Measurements from ENCODE around the gene IL1RN.

Gene IL1RN

GRCh38 chr2:113118263-113118657 is 9.1 kb upstream of the IL1RN start:
- DNase-seq (ENCODE audit: low spot score): no peak
- TF ChIP-seq, protein P1, sequence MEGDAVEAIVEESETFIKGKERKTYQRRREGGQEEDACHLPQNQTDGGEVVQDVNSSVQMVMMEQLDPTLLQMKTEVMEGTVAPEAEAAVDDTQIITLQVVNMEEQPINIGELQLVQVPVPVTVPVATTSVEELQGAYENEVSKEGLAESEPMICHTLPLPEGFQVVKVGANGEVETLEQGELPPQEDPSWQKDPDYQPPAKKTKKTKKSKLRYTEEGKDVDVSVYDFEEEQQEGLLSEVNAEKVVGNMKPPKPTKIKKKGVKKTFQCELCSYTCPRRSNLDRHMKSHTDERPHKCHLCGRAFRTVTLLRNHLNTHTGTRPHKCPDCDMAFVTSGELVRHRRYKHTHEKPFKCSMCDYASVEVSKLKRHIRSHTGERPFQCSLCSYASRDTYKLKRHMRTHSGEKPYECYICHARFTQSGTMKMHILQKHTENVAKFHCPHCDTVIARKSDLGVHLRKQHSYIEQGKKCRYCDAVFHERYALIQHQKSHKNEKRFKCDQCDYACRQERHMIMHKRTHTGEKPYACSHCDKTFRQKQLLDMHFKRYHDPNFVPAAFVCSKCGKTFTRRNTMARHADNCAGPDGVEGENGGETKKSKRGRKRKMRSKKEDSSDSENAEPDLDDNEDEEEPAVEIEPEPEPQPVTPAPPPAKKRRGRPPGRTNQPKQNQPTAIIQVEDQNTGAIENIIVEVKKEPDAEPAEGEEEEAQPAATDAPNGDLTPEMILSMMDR (IDR thresholded peaks at IDR 0.05; ENCODE audit: borderline replicate concordance, control extremely low read depth, extremely low read depth, insufficient read depth, missing control alignments): no peak
- in situ Hi-C loops (cut with MboI; ENCODE audit: low sequenced_read_pairs, unreplicated experiment): no loop called here

GRCh38 chr2:113119111-113119510 is 8.3 kb upstream of the IL1RN start:
- DNase-seq (ENCODE audit: low spot score): no peak
- TF ChIP-seq, protein P1 (IDR thresholded peaks at IDR 0.05; ENCODE audit: borderline replicate concordance, control extremely low read depth, extremely low read depth, insufficient read depth, missing control alignments): no peak
- in situ Hi-C loops (cut with MboI; ENCODE audit: low sequenced_read_pairs, unreplicated experiment): no loop called here

GRCh38 chr2:113120861-113121260 is 6.5 kb upstream of the IL1RN start:
- no peak for DNase-seq (ENCODE audit: low spot score)
- in situ Hi-C loops (cut with MboI; ENCODE audit: low sequenced_read_pairs, unreplicated experiment): no loop called here
- TF ChIP-seq, protein P1 (IDR thresholded peaks at IDR 0.05; ENCODE audit: borderline replicate concordance, control extremely low read depth, extremely low read depth, insufficient read depth, missing control alignments): no peak

DNA sequence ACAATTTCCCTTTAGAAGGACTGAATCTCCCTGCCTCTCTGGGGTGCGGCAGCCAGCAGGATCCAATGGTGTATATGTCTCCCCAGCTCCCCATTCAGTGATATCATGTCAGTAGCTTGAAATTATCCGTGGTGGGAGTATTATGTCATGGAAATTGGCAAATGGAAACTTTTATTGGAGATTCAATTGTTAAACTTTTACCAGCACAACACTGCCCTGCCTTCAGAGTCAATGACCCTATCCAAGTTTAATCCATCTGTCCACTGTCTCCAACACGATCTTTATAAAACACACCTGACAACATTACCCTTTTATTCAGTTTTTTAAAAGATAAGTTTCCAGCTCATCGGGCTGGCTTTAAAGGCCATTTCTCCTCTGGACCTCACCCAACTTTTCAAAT is 5.0 kb upstream of the IL1RN start:
- in situ Hi-C loops (cut with MboI; ENCODE audit: low sequenced_read_pairs, unreplicated experiment): no loop called here
- TF ChIP-seq, protein P1 (IDR thresholded peaks at IDR 0.05; ENCODE audit: borderline replicate concordance, control extremely low read depth, extremely low read depth, insufficient read depth, missing control alignments): no peak
- no peak for DNase-seq (ENCODE audit: low spot score)

DNA sequence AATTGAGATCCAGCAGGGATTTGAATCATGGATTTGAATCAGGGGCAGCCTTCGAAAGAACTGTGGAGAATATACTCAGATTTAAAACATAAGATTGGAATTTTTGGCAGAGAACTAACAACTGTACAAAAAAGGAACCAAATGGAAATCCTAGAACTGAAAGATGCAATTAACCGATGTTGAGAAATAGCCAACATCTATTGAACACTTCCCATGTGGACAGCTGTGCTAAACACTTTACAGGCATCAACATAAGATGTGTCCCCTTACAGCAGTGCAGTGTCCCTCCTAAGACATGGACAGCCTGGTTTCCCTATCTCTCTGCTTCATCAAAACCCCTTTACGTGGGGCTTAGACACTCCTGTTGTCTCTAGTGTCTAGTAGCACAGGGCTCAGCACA is 3.7 kb upstream of the IL1RN start:
- in situ Hi-C loops (cut with MboI; ENCODE audit: low sequenced_read_pairs, unreplicated experiment): no loop called here
- TF ChIP-seq, protein P1 (IDR thresholded peaks at IDR 0.05; ENCODE audit: borderline replicate concordance, control extremely low read depth, extremely low read depth, insufficient read depth, missing control alignments): no peak
- no peak for DNase-seq (ENCODE audit: low spot score)

DNA sequence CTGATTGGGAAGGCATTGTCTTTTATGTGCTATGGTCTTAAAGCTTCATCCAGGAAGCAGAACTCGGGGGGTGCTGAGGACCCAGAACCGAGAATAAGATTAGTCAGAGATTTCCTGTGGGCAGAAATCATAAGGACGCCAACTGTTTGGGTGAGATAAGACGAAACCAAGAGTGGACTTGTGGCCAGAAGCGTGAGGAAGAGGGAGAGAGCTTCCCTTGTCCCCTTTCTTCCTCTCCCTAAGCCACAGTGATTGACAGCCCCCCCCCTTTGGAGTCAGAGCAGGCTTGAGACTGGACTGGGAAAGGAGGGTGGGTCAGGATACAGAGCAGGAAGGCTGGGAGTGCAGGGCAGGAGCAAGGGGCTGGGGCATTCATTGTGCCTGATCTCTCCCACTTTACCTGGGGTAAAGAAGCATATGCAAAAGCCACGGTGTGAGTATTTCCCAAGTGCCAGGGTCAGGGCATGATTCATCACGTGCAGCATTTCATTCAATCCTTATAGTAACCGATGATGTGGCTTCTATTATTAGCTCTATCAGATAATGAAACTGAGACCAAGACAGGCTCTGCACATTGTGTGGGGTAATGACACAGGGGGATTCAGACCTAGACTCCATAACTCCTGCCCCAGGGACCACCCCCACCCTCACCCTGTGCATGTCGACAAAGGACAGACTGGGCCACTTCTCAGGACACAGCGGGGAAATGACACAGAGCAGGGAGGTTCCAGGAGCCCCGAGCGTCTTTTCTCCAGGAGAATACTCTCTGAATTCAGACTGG is 3.0 kb upstream of the IL1RN start:
- in situ Hi-C loops (cut with MboI; ENCODE audit: low sequenced_read_pairs, unreplicated experiment): no loop called here
- TF ChIP-seq, protein P1 (IDR thresholded peaks at IDR 0.05; ENCODE audit: borderline replicate concordance, control extremely low read depth, extremely low read depth, insufficient read depth, missing control alignments): no peak

More for the DNA sequence above, 3.0 kb upstream of the IL1RN start:
- no peak for DNase-seq (ENCODE audit: low spot score)

All from GM13976 (cell line).